ENCODE results near the gene NTSR2.

GRCh38 chr2:11622611-11623010, 47.4 kb downstream of the NTSR2 start:
- TF ChIP-seq CTCF (IDR thresholded peaks at IDR 0.05): no peak
- no peak for TF ChIP-seq ZFX (IDR thresholded peaks at IDR 0.05; ENCODE audit: borderline replicate concordance)

Measured in 22Rv1 (cell line).